Esophagus (tissue), 2 donors: ENCODE results near the gene IFT43. TPM values are rescaled to one million over a fixed set of nuclear protein-coding genes. Genes with fewer than 3 reads are reported as not detected.

Source experiments
- H3K27ac ChIP-seq, 2 donors: one replicate each; pipeline ENCODE4 v1.5.1; 2013; ENCODE audit warnings: low read depth in 2 of 2, mild to moderate bottlenecking in 2 of 2, inconsistent platforms in 1 of 2, low read length in 1 of 2, moderate library complexity in 1 of 2
- H3K27me3 ChIP-seq, 2 donors: one replicate each; pipeline ENCODE4 v1.6.1; 2013; ENCODE audit warnings: low read length in 2 of 2, control low read depth in 1 of 2, mild to moderate bottlenecking in 1 of 2; ENCODE audit not compliant: insufficient read depth in 2 of 2, control insufficient read depth in 1 of 2
- H3K36me3 ChIP-seq, 2 donors: one replicate each; pipeline ENCODE4 v1.6.1; 2013; ENCODE audit warnings: low read length in 1 of 2; ENCODE audit not compliant: control insufficient read depth in 2 of 2, insufficient read depth in 2 of 2
- H3K4me1 ChIP-seq, 2 donors: one replicate each; pipeline ENCODE4 v1.6.1; 2013; ENCODE audit warnings: low read length in 1 of 2; ENCODE audit not compliant: control insufficient read depth in 2 of 2, insufficient read depth in 2 of 2
- H3K4me3 ChIP-seq, 2 donors: one replicate each; pipeline ENCODE4 v1.5.1; 2013; ENCODE audit warnings: low read length in 2 of 2, mild to moderate bottlenecking in 2 of 2, low read depth in 1 of 2, moderate library complexity in 1 of 2
- H3K9me3 ChIP-seq, 2 donors: one replicate each; pipeline ENCODE4 v1.6.1; 2013; ENCODE audit warnings: mild to moderate bottlenecking in 2 of 2, low read depth in 1 of 2, low read length in 1 of 2, moderate library complexity in 1 of 2; ENCODE audit not compliant: control insufficient read depth in 2 of 2, insufficient read depth in 1 of 2
- WGBS, 2 donors: extraction: QIAGEN DNeasy Blood & Tissue Kit; methylation state at CpG; one replicate each; pipeline ENCODE4 v1.1.7; 2013; 5-methylcytosine and 5-hydroxymethylcytosine counted together
- polyA plus RNA-seq, 2 donors: library from polyadenylated mRNA; stranded (reverse); fragments of 200-250 nt; gene quantifications; one replicate each; pipeline ENCODE4 v1.2.3, GENCODE V29; 2013
- donor health status: healthy with polysubstance abuse.
- donor health status: Bipolar disorder and iron deficiency.

Gene IFT43
- polyA plus RNA-seq, 2 donors, result 25.2 to 27.7 TPM

GRCh38 chr14:75986439-75986765, 839 bp downstream of the IFT43 start:
- Histone ChIP-seq H3K4me3 (peak overlapping the region; percentile 77 to 100), H3K4me1 (peaks cover 0 to 2% of the 10 kb centered on the region in 2 donors), H3K27ac (peak overlapping the region in 1 of 2 donors; percentile 85), H3K9me3 (no peaks in the 10 kb centered on the region), H3K27me3 (no peaks in the 10 kb centered on the region), H3K36me3 (peaks cover 0 to under 1% of the 10 kb centered on the region in 2 donors)
- WGBS, 2 donors, result 19 to 23% methylated on average over 6 of the region's 6 CpGs

DNA sequence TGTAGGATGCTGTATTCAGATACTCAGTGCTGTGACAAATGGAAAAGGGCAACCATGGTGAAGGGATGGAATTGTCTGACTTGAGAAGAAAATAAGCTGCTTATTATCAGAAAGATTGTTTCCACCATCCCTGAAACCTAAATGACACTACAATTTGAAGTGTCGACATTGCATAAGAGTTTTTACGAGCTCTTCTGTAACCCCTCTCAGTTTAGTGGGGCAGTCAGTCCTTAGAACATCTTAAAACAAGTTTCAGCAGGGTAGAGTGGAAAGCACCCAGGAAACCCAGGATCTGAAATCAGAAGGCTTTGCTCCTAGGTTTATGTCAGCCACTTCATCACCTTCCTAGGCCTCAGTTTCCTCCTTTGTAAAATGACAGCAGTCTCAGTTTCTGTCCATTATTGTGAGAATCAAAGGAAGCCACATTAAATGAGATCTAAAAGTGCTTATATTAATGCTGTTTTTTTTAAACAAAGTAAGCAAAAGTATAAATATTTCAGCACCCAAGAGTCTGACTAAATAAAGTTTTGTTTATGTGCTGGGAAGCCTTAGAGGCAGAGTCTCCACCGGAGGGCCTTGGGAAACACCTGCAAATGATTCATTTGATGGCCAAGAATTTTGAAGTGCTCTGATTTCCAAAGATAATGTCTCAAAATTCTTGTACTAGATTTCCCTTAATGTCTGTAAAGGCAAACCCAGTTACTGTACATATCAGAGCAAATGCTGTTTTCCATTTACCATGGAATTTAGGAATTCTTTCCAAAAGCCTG, 1.8 kb downstream of the IFT43 start:
- H3K27ac ChIP-seq, result no peak overlapping the region
- H3K4me1 ChIP-seq, result peaks cover 0 to 2% of the 10 kb centered on the region in 2 donors
- WGBS, 2 donors, result 62 to 70% methylated on average over 3 of the region's 3 CpGs
- no peaks in the 10 kb centered on the region for H3K27me3 ChIP-seq
- H3K36me3 ChIP-seq, result peaks cover 0 to 4% of the 10 kb centered on the region in 2 donors
- H3K9me3 ChIP-seq, result no peaks in the 10 kb centered on the region
- no peak overlapping the region for H3K4me3 ChIP-seq

- no peaks in the 10 kb centered on the region for H3K4me1 ChIP-seq
- no peaks in the 10 kb centered on the region for H3K27me3 ChIP-seq
- peak overlapping the region in 1 of 2 donors; percentile 12 for H3K27ac ChIP-seq
- 68 to 70% methylated on average over 6 of the region's 6 CpGs for WGBS, 2 donors
- H3K4me3 ChIP-seq, result no peak overlapping the region
- no peaks in the 10 kb centered on the region for H3K9me3 ChIP-seq
- H3K36me3 ChIP-seq, result peaks cover 0 to 4% of the 10 kb centered on the region in 2 donors
These were observed 3.6 kb downstream of the IFT43 start for GRCh38 chr14:75989134-75989533.

- no peaks in the 10 kb centered on the region for H3K27me3 ChIP-seq
- WGBS, 2 donors, result 95 to 96% methylated on average over 4 of the region's 4 CpGs
- H3K4me3 ChIP-seq, result no peak overlapping the region
- no peak overlapping the region for H3K27ac ChIP-seq
- H3K36me3 ChIP-seq, result peaks cover 0 to 4% of the 10 kb centered on the region in 2 donors
- H3K9me3 ChIP-seq, result no peaks in the 10 kb centered on the region
- no peaks in the 10 kb centered on the region for H3K4me1 ChIP-seq
These were observed 4.7 kb downstream of the IFT43 start for GRCh38 chr14:75990297-75990696.

- Histone ChIP-seq H3K27me3 (no peaks in the 10 kb centered on the region), H3K36me3 (peaks cover 0 to 4% of the 10 kb centered on the region in 2 donors), H3K4me1 (no peaks in the 10 kb centered on the region), H3K27ac (no peak overlapping the region), H3K9me3 (no peaks in the 10 kb centered on the region), H3K4me3 (no peak overlapping the region)
- WGBS, 2 donors, result 71 to 74% methylated on average over 4 of the region's 4 CpGs
These were observed 6.2 kb downstream of the IFT43 start for GRCh38 chr14:75991753-75992152.

DNA sequence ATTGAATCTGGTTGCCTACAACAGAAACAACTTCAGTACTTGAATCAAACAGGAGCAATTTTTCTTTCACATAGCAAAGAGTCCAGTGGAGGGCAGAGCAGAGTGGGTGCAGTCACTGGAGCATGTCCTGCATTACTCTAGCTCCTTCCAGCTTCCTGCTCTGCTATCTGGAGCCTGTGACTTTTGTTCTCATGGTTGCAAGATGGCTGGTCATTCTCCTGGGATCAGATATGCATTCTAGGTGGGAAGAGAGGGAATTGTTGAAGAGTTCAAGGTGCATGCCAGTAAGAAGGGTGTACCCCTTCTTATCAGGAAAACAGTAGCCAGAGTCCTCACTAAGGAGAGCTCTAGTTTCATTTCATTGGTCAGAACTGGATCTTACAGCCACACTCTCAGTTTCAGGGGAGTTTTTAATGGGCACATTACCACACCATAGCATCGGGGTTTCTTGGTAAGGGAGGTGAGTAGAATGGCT, 8.0 kb downstream of the IFT43 start:
- Histone ChIP-seq H3K27ac (no peak overlapping the region), H3K36me3 (peaks cover 4 to 8% of the 10 kb centered on the region in 2 donors), H3K9me3 (no peaks in the 10 kb centered on the region), H3K4me1 (no peaks in the 10 kb centered on the region), H3K27me3 (no peaks in the 10 kb centered on the region), H3K4me3 (no peak overlapping the region)
- 83 to 89% methylated on average over 1 of the region's 1 CpG for WGBS, 2 donors

GRCh38 chr14:75995372-75996041, 9.9 kb downstream of the IFT43 start:
- Histone ChIP-seq H3K4me1 (no peaks in the 10 kb centered on the region), H3K27me3 (no peaks in the 10 kb centered on the region), H3K36me3 (peaks cover 4 to 8% of the 10 kb centered on the region in 2 donors), H3K4me3 (no peak overlapping the region), H3K27ac (peak overlapping the region; percentile 38 to 67), H3K9me3 (no peaks in the 10 kb centered on the region)
- 71 to 76% methylated on average over 17 of the region's 17 CpGs for WGBS, 2 donors

GRCh38 chr14:75996488-75996887, 10.9 kb downstream of the IFT43 start:
- Histone ChIP-seq H3K36me3 (peaks cover 3 to 8% of the 10 kb centered on the region in 2 donors), H3K9me3 (no peaks in the 10 kb centered on the region), H3K27me3 (no peaks in the 10 kb centered on the region), H3K4me3 (no peak overlapping the region), H3K27ac (peak overlapping the region in 1 of 2 donors; percentile 32), H3K4me1 (no peaks in the 10 kb centered on the region)
- WGBS, 2 donors, result 48 to 64% methylated on average over 1 of the region's 1 CpG

- H3K4me3 ChIP-seq, result no peak overlapping the region
- H3K4me1 ChIP-seq, result no peaks in the 10 kb centered on the region
- no peaks in the 10 kb centered on the region for H3K27me3 ChIP-seq
- H3K9me3 ChIP-seq, result peaks cover 0 to 2% of the 10 kb centered on the region in 2 donors
- WGBS, 2 donors, result 80 to 83% methylated on average over 6 of the region's 6 CpGs
- H3K27ac ChIP-seq, result peak overlapping the region in 1 of 2 donors; percentile 20
- peaks cover 0 to 8% of the 10 kb centered on the region in 2 donors for H3K36me3 ChIP-seq
These were observed 14.1 kb downstream of the IFT43 start for GRCh38 chr14:75999511-76000190.
